CD4-positive, alpha-beta T cell treated with Interleukin-1 beta for 1 hour (primary cell): ENCODE results near the gene NUP62.
"Not testable (repeated sequence)": the region's sequence is repeated elsewhere in the genome, so short reads cannot be mapped to it uniquely, and the experiment has no call there.

Source experiments
- DNase-seq, 2 donors: peaks; one replicate each; pipeline ENCODE4 v3.0.0-alpha.2; 2020 to 2022

NUP62 gene

GRCh38 chr19:49929121-49929610 is at the start of gene NUP62, which contains the start of gene ATF5:
TSS of gene NUP62 (minus strand) at chr19:49929504. CDS start at chr19:49909807, 19,697 bp downstream.
TSS of gene ATF5 (plus strand) at chr19:49929205. CDS start at chr19:49930851, 1,646 bp downstream.
- peak; percentile 91 for DNase-seq

GRCh38 chr19:49978324-49978723 is 49.0 kb upstream of the NUP62 start:
- no peak for DNase-seq

GRCh38 chr19:49977881-49978280 is 48.6 kb upstream of the NUP62 start:
- DNase-seq, result no peak

GRCh38 chr19:49977076-49977475 is 47.8 kb upstream of the NUP62 start:
- no peak for DNase-seq

- no peak for DNase-seq
Observed at GRCh38 chr19:49976496-49976895, 47.2 kb upstream of the NUP62 start.

GRCh38 chr19:49975051-49975450 is 45.7 kb upstream of the NUP62 start:
- no peak for DNase-seq

GRCh38 chr19:49973987-49974386 is 44.7 kb upstream of the NUP62 start:
- no peak for DNase-seq

- no peak for DNase-seq
Observed at GRCh38 chr19:49972841-49973240, 43.5 kb upstream of the NUP62 start.

GRCh38 chr19:49971991-49972411 is 42.7 kb upstream of the NUP62 start:
- DNase-seq, result no peak

- not testable (repeated sequence) for DNase-seq
Observed at GRCh38 chr19:49969355-49969754, 40.1 kb upstream of the NUP62 start.

GRCh38 chr19:49968279-49968922 is 39.1 kb upstream of the NUP62 start:
- peak in 1 of 2 donors; percentile 18 for DNase-seq

- not testable (repeated sequence) for DNase-seq
Observed at GRCh38 chr19:49960980-49961379, 31.7 kb upstream of the NUP62 start, which contains the start of gene SIGLEC11. TSS of gene SIGLEC11 (minus strand) at chr19:49961172. CDS start at chr19:49961081, 91 bp downstream.

GRCh38 chr19:49959892-49960291 is 30.6 kb upstream of the NUP62 start:
- DNase-seq, result not testable (repeated sequence)

- DNase-seq, result not testable (repeated sequence)
Observed at GRCh38 chr19:49958596-49958995, 29.3 kb upstream of the NUP62 start.

GRCh38 chr19:49958144-49958543 is 28.8 kb upstream of the NUP62 start:
- not testable (repeated sequence) for DNase-seq

- DNase-seq, result no peak
Observed at GRCh38 chr19:49957262-49957915, 28.1 kb upstream of the NUP62 start.

GRCh38 chr19:49956115-49956495 is 26.8 kb upstream of the NUP62 start:
- no peak for DNase-seq

- DNase-seq, result no peak
Observed at GRCh38 chr19:49954933-49955332, 25.6 kb upstream of the NUP62 start.

GRCh38 chr19:49954092-49954829 is 25.0 kb upstream of the NUP62 start:
- no peak for DNase-seq

GRCh38 chr19:49953416-49953815 is 24.1 kb upstream of the NUP62 start:
- DNase-seq, result no peak

- no peak for DNase-seq
Observed at GRCh38 chr19:49952906-49953305, 23.6 kb upstream of the NUP62 start.

GRCh38 chr19:49952479-49952836 is 23.2 kb upstream of the NUP62 start:
- DNase-seq, result no peak

GRCh38 chr19:49951806-49952478 is 22.6 kb upstream of the NUP62 start:
- no peak for DNase-seq
